Measurements from ENCODE around the gene CSH1.

CSH1 gene

DNA sequence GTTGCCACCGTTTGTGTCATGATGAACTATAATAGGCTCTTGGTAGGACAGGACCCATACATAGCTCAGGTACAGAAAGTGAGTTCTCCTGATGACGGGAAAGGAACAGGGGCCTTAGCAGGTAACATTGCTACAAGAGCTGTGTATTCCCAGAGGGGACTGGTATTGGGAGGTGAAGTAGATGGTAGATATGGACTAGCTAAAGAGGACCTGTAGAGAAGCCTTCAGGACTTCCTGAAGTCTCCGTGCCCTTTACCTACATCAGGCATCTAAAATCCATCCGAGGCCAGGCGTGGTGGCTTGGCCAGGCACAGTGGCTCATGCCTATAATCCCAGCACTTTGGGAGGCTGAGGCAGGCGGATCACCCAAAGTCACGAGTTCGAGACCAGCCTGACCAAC is 41.2 kb downstream of the CSH1 start:
- DNase-seq: no peak

DNA sequence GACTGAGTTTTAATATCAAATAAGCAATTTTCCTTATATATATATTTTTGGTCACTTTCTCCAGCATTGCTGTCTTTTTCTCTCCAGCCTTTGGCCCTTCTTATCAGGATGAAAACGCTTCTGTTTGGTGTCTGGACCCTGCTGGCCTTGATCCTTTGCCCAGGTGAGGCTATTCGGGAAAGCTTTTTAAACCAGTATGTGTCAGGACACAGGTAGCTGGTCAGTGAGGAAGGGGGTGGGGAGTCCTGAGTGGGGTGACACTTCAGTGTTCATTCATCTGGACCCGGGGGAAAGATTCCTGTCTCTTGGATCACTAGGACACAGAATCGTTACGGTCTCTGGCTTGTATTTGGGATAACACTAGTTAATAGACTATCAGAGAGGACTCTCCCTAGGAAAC is 41.7 kb downstream of the CSH1 start:
- DNase-seq: no peak

DNA sequence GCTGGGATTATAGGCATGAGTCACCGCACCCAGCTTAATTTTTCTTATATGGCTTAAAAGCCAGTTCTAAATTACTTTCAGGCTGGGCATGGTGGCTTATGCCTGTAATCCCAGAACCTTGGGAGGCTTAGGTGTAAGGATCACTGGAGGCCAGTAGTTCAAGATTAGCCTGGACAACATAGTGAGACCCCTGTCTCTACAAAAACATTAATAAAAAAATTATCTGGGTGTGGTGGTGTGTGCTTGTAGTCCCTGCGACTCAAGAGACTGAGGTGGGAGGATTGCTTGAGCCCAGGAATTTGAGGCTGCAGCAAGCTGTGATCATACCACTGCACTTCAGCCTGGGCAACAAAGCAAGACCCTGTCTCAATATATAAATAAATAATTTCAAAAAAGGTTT is 43.1 kb downstream of the CSH1 start:
- DNase-seq: no peak

DNA sequence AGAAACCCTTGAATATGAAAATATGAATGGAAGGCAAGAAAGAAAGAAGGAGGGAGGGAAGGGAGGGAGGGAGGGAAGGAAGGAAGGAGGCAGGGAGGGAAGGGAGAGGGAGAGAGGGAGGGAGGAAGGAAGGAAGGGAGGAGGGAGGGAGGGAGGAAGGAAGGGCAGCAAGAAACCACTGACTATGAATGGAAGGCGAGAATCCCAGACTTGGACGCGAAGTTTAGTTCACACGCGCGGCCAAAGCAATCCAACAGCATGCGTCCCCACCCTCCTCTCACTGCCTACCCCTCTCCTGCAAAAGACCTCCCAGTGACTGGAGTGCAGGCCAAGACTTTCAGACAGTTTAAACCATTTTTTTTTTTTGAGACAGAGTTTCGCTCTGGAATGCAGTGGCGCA is 46.0 kb downstream of the CSH1 start:
- no peak for DNase-seq

DNA sequence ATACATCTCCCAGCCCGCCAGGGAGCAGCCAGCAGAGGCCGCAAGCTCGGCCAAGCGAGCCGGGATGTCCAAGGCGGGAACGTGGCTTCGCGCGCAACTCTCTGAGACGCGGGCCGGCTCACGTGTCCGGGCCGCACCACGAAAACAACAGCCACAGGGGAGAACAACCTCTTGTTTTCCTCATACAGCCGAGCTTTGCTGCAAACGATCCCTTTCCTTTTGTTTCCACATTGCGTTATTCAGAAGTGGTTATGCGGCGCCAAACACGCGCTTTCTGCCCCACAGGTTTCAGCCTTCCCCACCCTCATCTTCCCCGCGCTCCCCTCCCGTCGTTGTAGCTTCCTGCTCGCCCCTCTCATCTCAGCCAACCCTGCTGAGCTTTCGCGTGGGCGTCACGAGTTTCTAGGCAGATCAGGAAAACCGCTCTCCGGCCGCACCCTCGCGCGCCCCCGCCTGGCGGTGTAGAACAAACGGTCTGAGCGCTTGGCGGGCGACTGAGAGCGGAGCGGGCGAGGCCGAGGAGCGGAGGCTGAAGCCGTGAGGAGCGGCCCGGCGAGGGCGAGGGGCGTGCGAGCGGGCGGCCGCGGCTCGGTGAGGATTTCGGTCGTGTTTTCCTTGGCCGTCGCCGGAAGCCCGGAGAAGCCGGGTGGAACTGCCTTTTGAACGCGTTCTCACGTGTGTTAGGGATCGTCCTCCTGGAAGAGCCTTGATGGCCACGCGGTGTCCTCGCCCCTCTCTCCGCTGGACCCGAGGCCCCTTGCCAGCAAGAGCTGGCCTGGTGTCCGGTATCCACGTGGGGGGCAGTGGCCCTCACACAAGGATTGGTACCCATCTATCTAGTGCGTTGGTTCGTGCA is 47.3 kb downstream of the CSH1 start:
- DNase-seq: peak; percentile 98 to 99

DNA sequence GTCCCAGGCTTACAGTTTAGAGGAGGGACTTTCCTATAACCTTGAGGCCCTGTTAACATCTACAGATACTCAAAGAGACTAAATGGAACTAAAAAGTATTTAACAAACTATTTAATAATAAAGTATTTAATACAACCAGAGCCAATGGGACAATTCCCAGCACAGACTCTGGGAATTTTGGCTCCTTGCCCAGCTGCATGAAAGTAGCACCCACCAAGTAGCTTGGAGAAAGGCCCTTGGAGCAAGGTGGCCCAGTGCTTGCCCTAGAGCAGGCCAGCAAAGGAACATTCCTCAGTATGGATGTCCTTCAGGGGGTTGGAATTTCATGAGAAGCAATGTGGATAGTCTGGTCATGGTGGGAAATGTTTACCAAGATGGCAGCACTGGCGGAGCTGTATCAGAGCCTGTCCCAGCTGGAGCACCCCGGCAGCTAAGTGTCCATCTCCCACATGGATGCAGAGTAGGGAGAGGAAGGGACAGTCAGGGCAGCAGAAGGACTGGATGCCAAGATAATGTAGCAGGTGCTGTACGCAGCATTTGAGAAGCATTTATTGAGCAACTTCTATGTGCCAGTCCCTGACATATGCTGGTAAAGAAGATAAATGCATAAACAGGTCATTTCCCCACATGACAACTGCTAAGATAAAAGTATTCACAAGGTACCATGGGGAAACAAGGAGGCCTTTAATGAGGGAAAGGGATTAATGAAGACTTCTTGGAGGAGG is 48.7 kb downstream of the CSH1 start:
- DNase-seq: no peak

DNA sequence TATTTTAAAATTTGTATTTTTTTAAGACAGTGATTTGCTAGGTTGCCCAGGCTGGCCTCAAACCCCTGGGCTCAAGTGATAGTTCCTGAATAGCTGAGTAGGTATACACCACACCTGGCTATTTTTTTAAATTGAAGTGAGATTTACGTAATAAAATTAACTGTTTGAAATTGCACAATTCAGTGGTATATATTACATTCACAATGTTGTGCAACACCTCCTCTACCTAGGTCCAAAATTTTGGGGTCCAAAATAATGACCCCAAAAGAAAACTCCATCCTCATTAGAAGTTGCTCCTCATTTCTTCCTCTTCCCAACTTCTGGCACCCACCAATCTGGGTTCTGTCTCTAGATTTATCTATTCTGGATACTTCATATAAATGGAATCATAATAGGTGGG is 50.9 kb downstream of the CSH1 start:
- DNase-seq: no peak

All from activated CD4-positive, alpha-beta T cell treated with anti-CD3 and anti-CD28 coated beads, Interleukin-2, amount 50 U/mL, for 48 hours (primary cell).